ENCODE results near the gene ING3. TPM values are rescaled to one million over a fixed set of nuclear protein-coding genes. Genes with fewer than 3 reads are reported as not detected.

The ING3 gene
- total RNA-seq, 4 donors from 2014 or later, result 12.6 to 19.4 (median 14.9) TPM

DNA sequence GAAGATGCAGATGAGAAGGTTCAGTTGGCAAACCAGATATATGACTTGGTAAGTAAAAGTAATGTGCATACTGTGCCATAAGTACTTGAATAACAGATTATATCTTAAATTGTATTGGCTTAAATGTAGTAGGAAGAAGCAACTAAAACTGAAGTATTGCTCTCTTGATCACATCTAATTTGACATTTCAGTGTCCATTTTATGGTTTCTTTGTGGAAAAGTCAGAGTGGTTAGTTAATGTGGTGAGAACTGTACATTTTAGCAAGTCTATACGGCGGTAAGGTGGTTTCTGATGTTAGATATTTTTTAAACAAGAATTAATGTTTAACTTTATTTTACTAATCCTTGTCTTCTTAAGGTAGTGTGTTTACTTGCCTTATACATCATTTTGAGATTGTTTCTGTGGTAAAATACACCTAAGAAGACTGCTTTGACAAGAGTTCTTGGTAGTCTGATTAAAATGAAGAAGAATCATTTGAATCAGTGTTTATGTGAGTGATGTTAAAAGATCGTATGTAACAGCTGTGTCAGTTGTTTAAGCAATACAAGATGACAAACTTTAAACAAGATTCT lies 5.1 kb downstream of the ING3 start:
- TF ChIP-seq EP300 (IDR thresholded peaks at IDR 0.05) (no peak), POLR2A (IDR thresholded peaks at IDR 0.05; ENCODE audit: low read depth) (no peak), POLR2AphosphoS5 (IDR thresholded peaks at IDR 0.05) (no peak)
- TF ChIP-seq, protein P1, sequence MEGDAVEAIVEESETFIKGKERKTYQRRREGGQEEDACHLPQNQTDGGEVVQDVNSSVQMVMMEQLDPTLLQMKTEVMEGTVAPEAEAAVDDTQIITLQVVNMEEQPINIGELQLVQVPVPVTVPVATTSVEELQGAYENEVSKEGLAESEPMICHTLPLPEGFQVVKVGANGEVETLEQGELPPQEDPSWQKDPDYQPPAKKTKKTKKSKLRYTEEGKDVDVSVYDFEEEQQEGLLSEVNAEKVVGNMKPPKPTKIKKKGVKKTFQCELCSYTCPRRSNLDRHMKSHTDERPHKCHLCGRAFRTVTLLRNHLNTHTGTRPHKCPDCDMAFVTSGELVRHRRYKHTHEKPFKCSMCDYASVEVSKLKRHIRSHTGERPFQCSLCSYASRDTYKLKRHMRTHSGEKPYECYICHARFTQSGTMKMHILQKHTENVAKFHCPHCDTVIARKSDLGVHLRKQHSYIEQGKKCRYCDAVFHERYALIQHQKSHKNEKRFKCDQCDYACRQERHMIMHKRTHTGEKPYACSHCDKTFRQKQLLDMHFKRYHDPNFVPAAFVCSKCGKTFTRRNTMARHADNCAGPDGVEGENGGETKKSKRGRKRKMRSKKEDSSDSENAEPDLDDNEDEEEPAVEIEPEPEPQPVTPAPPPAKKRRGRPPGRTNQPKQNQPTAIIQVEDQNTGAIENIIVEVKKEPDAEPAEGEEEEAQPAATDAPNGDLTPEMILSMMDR (IDR thresholded peaks at IDR 0.05), result no peak
- H3K27me3 ChIP-seq, result no peaks in the 10 kb centered on the region
- H3K36me3 ChIP-seq, result peaks cover 0 to 54% (median 38%) of the 10 kb centered on the region in 4 donors
- WGBS, result 67% methylated on average over 3 of the region's 3 CpGs
- no peak for DNase-seq (ENCODE audit: extremely low spot score)
- no peak overlapping the region for H3K27ac ChIP-seq (replicated peaks in 1 of 4)
- peaks cover 11 to 26% (median 21%) of the 10 kb centered on the region in 4 donors for H3K4me1 ChIP-seq
- no peaks in the 10 kb centered on the region for H3K9me3 ChIP-seq
- intact Hi-C loops (cut with DNase I), result no loop called here
- no peak overlapping the region for H3K4me3 ChIP-seq

DNA sequence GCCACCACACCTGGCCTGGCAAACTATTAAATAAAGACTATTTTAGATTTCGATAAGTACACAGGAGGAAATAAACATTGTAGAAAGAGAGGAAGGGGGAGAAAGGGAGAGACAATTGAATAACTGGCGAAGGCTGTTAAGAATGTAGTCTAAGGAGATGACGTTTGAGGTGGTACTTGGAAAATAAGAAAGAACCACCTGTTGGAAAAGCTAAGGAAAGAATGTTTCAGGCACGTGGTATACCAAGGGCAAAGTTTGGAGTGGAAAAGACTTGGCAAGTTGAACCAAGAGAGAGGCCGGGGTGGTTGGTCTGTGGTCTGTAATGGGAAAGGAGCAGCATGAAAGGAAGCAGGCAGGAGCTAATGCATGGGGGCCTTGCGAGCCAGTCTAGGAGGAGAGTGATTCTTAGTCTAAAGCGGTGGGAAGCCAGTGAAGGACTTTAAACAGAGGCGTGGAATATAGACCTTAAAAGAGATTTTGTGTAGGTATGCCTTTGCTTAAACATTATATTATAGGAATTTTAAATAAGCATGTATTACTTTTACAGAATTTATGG lies 9.4 kb downstream of the ING3 start:
- peaks cover 0 to 41% (median 29%) of the 10 kb centered on the region in 4 donors for H3K36me3 ChIP-seq
- no peaks in the 10 kb centered on the region for H3K9me3 ChIP-seq
- H3K27ac ChIP-seq (replicated peaks in 1 of 4), result no peak overlapping the region
- WGBS, result 95% methylated on average over 8 of the region's 8 CpGs
- TF ChIP-seq, protein P1 (IDR thresholded peaks at IDR 0.05), result no peak
- TF ChIP-seq POLR2AphosphoS5 (IDR thresholded peaks at IDR 0.05) (no peak), EP300 (IDR thresholded peaks at IDR 0.05) (no peak), POLR2A (IDR thresholded peaks at IDR 0.05; ENCODE audit: low read depth) (no peak)
- H3K27me3 ChIP-seq, result no peaks in the 10 kb centered on the region
- DNase-seq (ENCODE audit: extremely low spot score), result no peak
- intact Hi-C loops (cut with DNase I), result no loop called here
- peaks cover 6 to 14% (median 13%) of the 10 kb centered on the region in 4 donors for H3K4me1 ChIP-seq
- H3K4me3 ChIP-seq, result no peak overlapping the region

DNA sequence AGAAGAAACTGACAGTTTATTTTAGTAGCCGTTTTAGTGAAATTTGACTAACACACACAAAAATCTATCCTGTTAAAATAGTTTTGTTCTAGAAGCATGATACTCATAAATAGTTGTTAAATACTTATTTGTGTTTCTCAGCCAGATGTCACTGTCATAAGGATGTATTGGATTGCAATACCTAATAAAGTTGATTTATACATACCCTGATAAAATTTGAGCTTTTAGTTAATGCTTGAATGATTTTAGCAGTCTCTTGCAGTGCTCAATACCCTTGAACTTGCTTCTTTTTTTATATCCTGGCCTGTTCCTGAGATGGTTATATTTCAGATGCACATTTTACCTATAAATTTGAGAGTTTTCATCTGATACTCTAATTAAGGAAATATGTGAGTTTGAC lies 10.1 kb downstream of the ING3 start:
- intact Hi-C loops (cut with DNase I), result no loop called here
- Histone ChIP-seq H3K9me3 (no peaks in the 10 kb centered on the region), H3K27ac (replicated peaks in 1 of 4) (no peak overlapping the region), H3K4me3 (no peak overlapping the region), H3K27me3 (no peaks in the 10 kb centered on the region), H3K4me1 (peaks cover 6 to 12% (median 9%) of the 10 kb centered on the region in 4 donors), H3K36me3 (peaks cover 0 to 41% (median 25%) of the 10 kb centered on the region in 4 donors)
- WGBS, result 88% methylated on average over 1 of the region's 1 CpG
- no peak for DNase-seq (ENCODE audit: extremely low spot score)
- TF ChIP-seq POLR2A (IDR thresholded peaks at IDR 0.05; ENCODE audit: low read depth), result no peak

DNA sequence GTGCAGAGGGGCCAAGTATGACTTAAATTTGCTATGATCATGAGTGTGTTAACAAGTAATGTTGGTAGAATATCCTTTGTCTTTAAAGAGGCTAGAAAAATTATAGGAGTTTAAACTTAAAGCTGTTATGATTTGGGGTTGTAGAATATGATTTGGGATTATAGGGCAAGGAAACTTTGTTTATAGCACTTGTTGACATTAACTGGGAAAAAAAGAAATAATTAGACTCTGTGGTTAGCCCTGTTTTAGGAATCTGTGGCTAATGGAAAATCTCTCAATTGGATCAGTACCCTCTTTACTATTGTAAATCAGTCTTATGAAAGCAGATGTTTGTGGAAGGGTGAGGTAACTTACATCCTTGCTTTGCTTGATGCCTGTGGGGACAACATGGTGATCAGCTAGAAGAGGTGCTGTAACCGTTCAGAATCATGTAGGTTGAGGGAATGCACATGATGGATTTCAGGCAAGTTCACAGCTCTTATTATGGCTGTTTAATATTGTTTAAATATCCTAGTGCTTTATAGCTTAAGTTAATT lies 11.1 kb downstream of the ING3 start:
- no peak for DNase-seq (ENCODE audit: extremely low spot score)
- intact Hi-C loops (cut with DNase I), result no loop called here
- peaks cover 0 to 42% (median 28%) of the 10 kb centered on the region in 4 donors for H3K36me3 ChIP-seq

DNA sequence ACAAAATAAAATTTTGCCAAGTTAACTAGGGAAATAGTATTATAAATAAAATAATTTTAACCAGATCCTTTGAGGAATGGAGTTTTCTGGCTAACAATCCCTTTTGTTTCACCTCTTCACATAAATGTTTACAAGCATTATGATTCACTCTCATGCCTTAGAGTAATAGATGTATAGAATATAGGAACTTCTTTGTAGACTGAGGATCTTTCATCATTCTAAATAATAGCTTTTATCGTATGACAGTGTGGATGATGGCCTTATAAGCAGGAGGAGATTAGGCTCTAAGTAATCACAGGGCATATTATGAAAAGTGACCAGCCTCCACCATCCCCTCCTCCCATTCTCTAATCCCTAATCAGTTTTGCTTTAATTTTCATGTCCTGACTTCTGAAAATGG lies 13.5 kb downstream of the ING3 start:
- Histone ChIP-seq H3K4me3 (no peak overlapping the region), H3K36me3 (peaks cover 13 to 51% (median 38%) of the 10 kb centered on the region in 4 donors), H3K27ac (replicated peaks in 1 of 4) (no peak overlapping the region), H3K4me1 (peaks cover 5 to 12% (median 9%) of the 10 kb centered on the region in 4 donors), H3K9me3 (no peaks in the 10 kb centered on the region), H3K27me3 (no peaks in the 10 kb centered on the region)
- no peak for DNase-seq (ENCODE audit: extremely low spot score)
- intact Hi-C loops (cut with DNase I), result no loop called here
- TF ChIP-seq POLR2A (IDR thresholded peaks at IDR 0.05; ENCODE audit: low read depth), result no peak
- TF ChIP-seq EP300 (IDR thresholded peaks at IDR 0.05), result no peak
- TF ChIP-seq, protein P1 (IDR thresholded peaks at IDR 0.05), result no peak
- 75% methylated on average over 1 of the region's 1 CpG for WGBS

More for the DNA sequence above, 11.1 kb downstream of the ING3 start:
- Histone ChIP-seq H3K27ac (replicated peaks in 1 of 4) (no peak overlapping the region), H3K9me3 (no peaks in the 10 kb centered on the region), H3K27me3 (no peaks in the 10 kb centered on the region), H3K4me3 (no peak overlapping the region), H3K4me1 (peaks cover 5 to 12% (median 9%) of the 10 kb centered on the region in 4 donors)
- no peak for TF ChIP-seq POLR2A (IDR thresholded peaks at IDR 0.05; ENCODE audit: low read depth)
- 50% methylated on average over 1 of the region's 1 CpG for WGBS

Data from esophagus muscularis mucosa (tissue), 4 donors.